Endometrial microvascular endothelial cells (primary cell): ENCODE measurements around the gene NUP93. TPM values are rescaled to one million over a fixed set of nuclear protein-coding genes. Genes with fewer than 3 reads are reported as not detected.

ENCODE experiments used
- in situ Hi-C: cut with HindIII; loops from 2 replicates; pipeline ENCODE4 v1.10.0; 2017; ENCODE audit warnings: low sequenced_read_pairs, low pct_unique_long_range_greater_than_20kb; ENCODE audit errors: inconsistent ontology term
- total RNA-seq: library from RNA; depleted of rRNA; stranded (reverse); fragments of >200 nt; gene quantifications from one replicate; pipeline ENCODE4 v1.2.3, GENCODE V29; 2015; ENCODE audit errors: inconsistent ontology term

NUP93 gene
- total RNA-seq, 1 donor from 2014 or later: 99.0 TPM

GRCh38 chr16:56835320-56835719, 105.4 kb downstream of the NUP93 start:
- in situ Hi-C loops: no loop called here

- in situ Hi-C loops: no loop called here
These were observed 106.7 kb downstream of the NUP93 start for GRCh38 chr16:56836410-56837230.

GRCh38 chr16:56838622-56839337, 108.9 kb downstream of the NUP93 start:
- in situ Hi-C loops: no loop called here

- in situ Hi-C loops: no loop called here
These were observed 111.3 kb downstream of the NUP93 start for GRCh38 chr16:56841233-56841632.

GRCh38 chr16:56841659-56842058, 111.7 kb downstream of the NUP93 start:
- in situ Hi-C loops: no loop called here

GRCh38 chr16:56842133-56842532, 112.2 kb downstream of the NUP93 start:
- in situ Hi-C loops: no loop called here

- in situ Hi-C loops: no loop called here
These were observed 114.1 kb downstream of the NUP93 start for GRCh38 chr16:56844056-56844455.

- in situ Hi-C loops: no loop called here
These were observed 117.4 kb downstream of the NUP93 start for GRCh38 chr16:56847173-56847910.

GRCh38 chr16:56848029-56848936, 118.4 kb downstream of the NUP93 start:
- in situ Hi-C loops: no loop called here

GRCh38 chr16:56848955-56849689, 119.2 kb downstream of the NUP93 start:
- in situ Hi-C loops: no loop called here

- in situ Hi-C loops: no loop called here
These were observed 120.1 kb downstream of the NUP93 start for GRCh38 chr16:56849690-56850680.

GRCh38 chr16:56851671-56852400, 121.9 kb downstream of the NUP93 start:
- in situ Hi-C loops: no loop called here

- in situ Hi-C loops: no loop called here
These were observed 122.4 kb downstream of the NUP93 start for GRCh38 chr16:56852401-56852730.

GRCh38 chr16:56852968-56853367, 123.0 kb downstream of the NUP93 start:
- in situ Hi-C loops: no loop called here

- in situ Hi-C loops: no loop called here
These were observed 125.3 kb downstream of the NUP93 start for GRCh38 chr16:56855201-56855600.

GRCh38 chr16:56855946-56856345, 126.0 kb downstream of the NUP93 start:
- in situ Hi-C loops: no loop called here
